Panc1 (cell line): Measurements from ENCODE around the gene ANP32B. TPM values are rescaled to one million over a fixed set of nuclear protein-coding genes. Genes with fewer than 3 reads are reported as not detected.

Experiments used
- ATAC-seq: fragments of 200-7000 bp; cut with Tn5 transposase; 2 replicates; pipeline ENCODE4 v1.9.1; 2020; ENCODE audit warnings: mild to moderate bottlenecking, moderate library complexity
- BruUV-seq: library from RNA; stranded (reverse); fragments of 400-500 nt; replicated peaks from 2 replicates; lab custom pipeline; 2021; lab: Mats Ljungman, UMichigan
- CTCF ChIA-PET: fragments of 300-600 bp; sonication (Branson Sonifier 250); formaldehyde crosslinking; loops from one replicate; lab custom pipeline; 2022; ENCODE audit warnings: antibody characterized with exemption; lab: Charles Lee
- POLR2A ChIA-PET: fragments of 300-600 bp; sonication (Branson Sonifier 250); formaldehyde crosslinking; loops from one replicate; lab custom pipeline; 2022; ENCODE audit warnings: antibody characterized with exemption; lab: Charles Lee
- DNase-seq: peaks from one replicate; pipeline ENCODE4 v3.0.0-alpha.2; 2010; ENCODE audit warnings: low read depth, low spot score
- H3K27ac ChIP-seq: 2 replicates; pipeline ENCODE4 v1.5.1; 2011; ENCODE audit warnings: mild to moderate bottlenecking, low read length, inconsistent platforms
- H3K27me3 ChIP-seq: fragments of 200-500 bp; sonication (Bioruptor generic); 2 replicates; pipeline ENCODE4 v1.6.0; 2014; ENCODE audit warnings: low read length, inconsistent platforms; ENCODE audit not compliant: control insufficient read depth, insufficient read depth
- H3K36me3 ChIP-seq: fragments of 200-500 bp; sonication (Bioruptor generic); 2 replicates; pipeline ENCODE4 v1.5.1; 2014; ENCODE audit warnings: inconsistent platforms, mild to moderate bottlenecking, low read length, moderate library complexity; ENCODE audit not compliant: control insufficient read depth, insufficient read depth
- H3K4me1 ChIP-seq: 2 replicates; pipeline ENCODE4 v1.5.1; 2011; ENCODE audit warnings: inconsistent platforms, mild to moderate bottlenecking, low read length, moderate library complexity; ENCODE audit not compliant: control insufficient read depth, insufficient read depth
- H3K4me3 ChIP-seq, 2 experiments: 2 replicates each; pipeline ENCODE4 v1.5.1; 2011 to 2012; ENCODE audit warnings: low read depth in 2 of 2, low read length in 2 of 2, mild to moderate bottlenecking in 2 of 2, inconsistent platforms in 1 of 2, moderate library complexity in 1 of 2
- H3K9me3 ChIP-seq: fragments of 200-500 bp; sonication (Bioruptor generic); 2 replicates; pipeline ENCODE4 v1.5.1; 2014; ENCODE audit warnings: low read depth, mild to moderate bottlenecking, inconsistent platforms, low read length, moderate library complexity; ENCODE audit not compliant: control insufficient read depth, insufficient read depth
- POLR2AphosphoS5 ChIP-seq: IDR thresholded peaks from 2 replicates; pipeline ENCODE4 v1.6.1; 2012; ENCODE audit warnings: mild to moderate bottlenecking, low read depth, low read length, moderate library complexity
- SIN3A ChIP-seq: IDR thresholded peaks from 2 replicates; pipeline ENCODE4 v1.6.1; 2012; ENCODE audit warnings: low read depth, mild to moderate bottlenecking, low read length, moderate library complexity, borderline replicate concordance; ENCODE audit not compliant: insufficient read depth
- TCF7L2 ChIP-seq: IDR thresholded peaks from 2 replicates; pipeline ENCODE4 v1.6.1; 2011; ENCODE audit warnings: mild to moderate bottlenecking, low read depth, low read length, inconsistent platforms
- in situ Hi-C: cut with HindIII; loops from 2 replicates; pipeline ENCODE4 v1.10.0; 2016; ENCODE audit warnings: low sequenced_read_pairs, low pct_unique_long_range_greater_than_20kb
- intact Hi-C: fragments of 100-400 bp; cut with micrococcal nuclease; formaldehyde crosslinking; loops from one replicate; pipeline ENCODE4 v1.10.0; 2022; ENCODE audit not compliant: unreplicated experiment
- total RNA-seq: library from RNA; stranded (reverse); gene quantifications from one replicate; pipeline ENCODE4 v1.2.1, GENCODE V29; 2021; ENCODE audit not compliant: unreplicated experiment
- TF ChIP-seq, protein P1 (sequence below): fragments of 450-650 bp; IDR thresholded peaks from 2 replicates; pipeline ENCODE4 v1.5.1; 2017; ENCODE audit warnings: mild to moderate bottlenecking
- TF ChIP-seq, protein P2 (sequence below), 2 experiments: IDR thresholded peaks; 2 replicates each; pipeline ENCODE4 v1.6.1; 2011 to 2012; ENCODE audit warnings: low read depth in 2 of 2, control low read depth in 1 of 2, low read length in 1 of 2, mild to moderate bottlenecking in 1 of 2, moderate library complexity in 1 of 2; ENCODE audit not compliant: insufficient read depth in 1 of 2

ANP32B gene
- total RNA-seq, 1 experiment from 2014 or later = 109 TPM

DNA sequence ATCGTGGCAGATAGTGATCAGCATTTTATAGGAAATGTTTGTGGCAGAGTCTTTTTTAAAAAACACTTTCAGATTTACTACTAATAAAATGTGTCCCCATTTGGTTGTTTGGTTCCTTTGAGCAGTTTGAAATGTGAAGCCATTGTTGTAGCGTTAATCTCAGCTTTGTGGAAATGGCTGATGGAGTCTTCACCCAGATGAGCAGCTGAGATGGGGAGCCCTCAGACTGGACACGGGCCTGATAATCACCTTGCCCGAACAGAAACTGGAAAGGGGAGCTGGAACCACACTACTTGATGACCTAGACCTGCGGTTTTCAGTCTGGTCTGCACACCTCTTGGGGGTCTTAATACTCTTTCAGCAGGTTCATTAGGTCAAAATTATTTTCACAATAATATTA, 20.6 kb upstream of the ANP32B start:
- no peaks in the 10 kb centered on the region for H3K27me3 ChIP-seq
- H3K9me3 ChIP-seq = no peaks in the 10 kb centered on the region
- in situ Hi-C loops (no loop called here), intact Hi-C loops (no loop called here)
- TF ChIP-seq, protein P1, sequence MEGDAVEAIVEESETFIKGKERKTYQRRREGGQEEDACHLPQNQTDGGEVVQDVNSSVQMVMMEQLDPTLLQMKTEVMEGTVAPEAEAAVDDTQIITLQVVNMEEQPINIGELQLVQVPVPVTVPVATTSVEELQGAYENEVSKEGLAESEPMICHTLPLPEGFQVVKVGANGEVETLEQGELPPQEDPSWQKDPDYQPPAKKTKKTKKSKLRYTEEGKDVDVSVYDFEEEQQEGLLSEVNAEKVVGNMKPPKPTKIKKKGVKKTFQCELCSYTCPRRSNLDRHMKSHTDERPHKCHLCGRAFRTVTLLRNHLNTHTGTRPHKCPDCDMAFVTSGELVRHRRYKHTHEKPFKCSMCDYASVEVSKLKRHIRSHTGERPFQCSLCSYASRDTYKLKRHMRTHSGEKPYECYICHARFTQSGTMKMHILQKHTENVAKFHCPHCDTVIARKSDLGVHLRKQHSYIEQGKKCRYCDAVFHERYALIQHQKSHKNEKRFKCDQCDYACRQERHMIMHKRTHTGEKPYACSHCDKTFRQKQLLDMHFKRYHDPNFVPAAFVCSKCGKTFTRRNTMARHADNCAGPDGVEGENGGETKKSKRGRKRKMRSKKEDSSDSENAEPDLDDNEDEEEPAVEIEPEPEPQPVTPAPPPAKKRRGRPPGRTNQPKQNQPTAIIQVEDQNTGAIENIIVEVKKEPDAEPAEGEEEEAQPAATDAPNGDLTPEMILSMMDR = no peak
- TF ChIP-seq POLR2AphosphoS5 (no peak), TCF7L2 (no peak), SIN3A (no peak)
- TF ChIP-seq, protein P2, sequence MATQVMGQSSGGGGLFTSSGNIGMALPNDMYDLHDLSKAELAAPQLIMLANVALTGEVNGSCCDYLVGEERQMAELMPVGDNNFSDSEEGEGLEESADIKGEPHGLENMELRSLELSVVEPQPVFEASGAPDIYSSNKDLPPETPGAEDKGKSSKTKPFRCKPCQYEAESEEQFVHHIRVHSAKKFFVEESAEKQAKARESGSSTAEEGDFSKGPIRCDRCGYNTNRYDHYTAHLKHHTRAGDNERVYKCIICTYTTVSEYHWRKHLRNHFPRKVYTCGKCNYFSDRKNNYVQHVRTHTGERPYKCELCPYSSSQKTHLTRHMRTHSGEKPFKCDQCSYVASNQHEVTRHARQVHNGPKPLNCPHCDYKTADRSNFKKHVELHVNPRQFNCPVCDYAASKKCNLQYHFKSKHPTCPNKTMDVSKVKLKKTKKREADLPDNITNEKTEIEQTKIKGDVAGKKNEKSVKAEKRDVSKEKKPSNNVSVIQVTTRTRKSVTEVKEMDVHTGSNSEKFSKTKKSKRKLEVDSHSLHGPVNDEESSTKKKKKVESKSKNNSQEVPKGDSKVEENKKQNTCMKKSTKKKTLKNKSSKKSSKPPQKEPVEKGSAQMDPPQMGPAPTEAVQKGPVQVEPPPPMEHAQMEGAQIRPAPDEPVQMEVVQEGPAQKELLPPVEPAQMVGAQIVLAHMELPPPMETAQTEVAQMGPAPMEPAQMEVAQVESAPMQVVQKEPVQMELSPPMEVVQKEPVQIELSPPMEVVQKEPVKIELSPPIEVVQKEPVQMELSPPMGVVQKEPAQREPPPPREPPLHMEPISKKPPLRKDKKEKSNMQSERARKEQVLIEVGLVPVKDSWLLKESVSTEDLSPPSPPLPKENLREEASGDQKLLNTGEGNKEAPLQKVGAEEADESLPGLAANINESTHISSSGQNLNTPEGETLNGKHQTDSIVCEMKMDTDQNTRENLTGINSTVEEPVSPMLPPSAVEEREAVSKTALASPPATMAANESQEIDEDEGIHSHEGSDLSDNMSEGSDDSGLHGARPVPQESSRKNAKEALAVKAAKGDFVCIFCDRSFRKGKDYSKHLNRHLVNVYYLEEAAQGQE (IDR thresholded peaks at IDR 0.05; ENCODE audit: insufficient read depth in 1 of 2, low read depth in 2 of 2, low read length in 1 of 2) = no peak
- POLR2A ChIA-PET = no interaction called here
- H3K27ac ChIP-seq = no peak overlapping the region
- no peaks in the 10 kb centered on the region for H3K4me1 ChIP-seq
- no peak overlapping the region for H3K4me3 ChIP-seq
- BruUV-seq = no TSS peak
- CTCF ChIA-PET = no interaction called here
- DNase-seq (no peak), ATAC-seq (no peak)
- H3K36me3 ChIP-seq = no peaks in the 10 kb centered on the region

DNA sequence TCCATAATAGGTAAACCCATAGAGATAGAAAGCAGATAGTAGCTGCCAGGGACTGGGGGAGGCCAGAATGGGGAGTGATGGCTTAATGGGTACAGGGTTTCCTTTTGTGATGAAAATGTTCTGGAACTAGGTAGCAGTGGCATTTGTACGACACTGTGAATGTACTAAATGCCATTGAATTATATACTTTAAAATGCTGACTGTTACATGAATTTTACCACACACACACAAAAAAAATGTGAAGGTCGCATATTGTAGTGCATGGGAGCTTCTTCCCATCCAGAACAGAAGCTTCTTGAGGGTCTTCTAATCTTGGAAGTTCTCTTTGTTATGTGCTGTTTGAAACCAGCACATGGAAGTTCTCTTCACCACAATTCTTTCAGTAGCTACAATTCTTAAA, 19.9 kb upstream of the ANP32B start:
- TF ChIP-seq POLR2AphosphoS5 = no peak
- TF ChIP-seq, protein P2 (IDR thresholded peaks at IDR 0.05; ENCODE audit: insufficient read depth in 1 of 2, low read depth in 2 of 2, low read length in 1 of 2) = no peak
- TF ChIP-seq, protein P1 = no peak
- TF ChIP-seq TCF7L2 = no peak
- no peak for TF ChIP-seq SIN3A
- no TSS peak for BruUV-seq
- Histone ChIP-seq H3K4me1 (no peaks in the 10 kb centered on the region), H3K27me3 (no peaks in the 10 kb centered on the region), H3K9me3 (no peaks in the 10 kb centered on the region), H3K36me3 (no peaks in the 10 kb centered on the region), H3K27ac (no peak overlapping the region), H3K4me3 (no peak overlapping the region)
- CTCF ChIA-PET = no interaction called here
- in situ Hi-C loops (no loop called here), intact Hi-C loops (no loop called here)
- ATAC-seq = no peak
- no peak for DNase-seq
- POLR2A ChIA-PET = no interaction called here
